ENCODE results near the gene CCT3.
A peak's percentile ranks its signal among the peaks of the same experiment; 100 is the strongest.
"Not testable (repeated sequence)": the region's sequence is repeated elsewhere in the genome, so short reads cannot be mapped to it uniquely, and the experiment has no call there.

Gene CCT3

GRCh38 chr1:156338180-156338976 is at the start of gene CCT3, which contains the start of gene TSACC:
CCT3 (minus strand) TSS chr1:156338292; CDS start chr1:156338184, 108 bp downstream.
TSACC (plus strand) TSS chr1:156338526; CDS start chr1:156339758, 1,232 bp downstream.
- peak; percentile 99 for DNase-seq

- no peak for DNase-seq
Measured at GRCh38 chr1:156387870-156388173, 49.7 kb upstream of the CCT3 start.

- DNase-seq = no peak
Measured at GRCh38 chr1:156386949-156387869, 49.1 kb upstream of the CCT3 start.

- no peak for DNase-seq
Measured at GRCh38 chr1:156386134-156386901, 48.2 kb upstream of the CCT3 start.

- peak; percentile 59 for DNase-seq
Measured at GRCh38 chr1:156385534-156386031, 47.5 kb upstream of the CCT3 start.

GRCh38 chr1:156384658-156385057 is 46.6 kb upstream of the CCT3 start:
- DNase-seq = no peak

- no peak for DNase-seq
Measured at GRCh38 chr1:156384007-156384406, 45.9 kb upstream of the CCT3 start.

- no peak for DNase-seq
Measured at GRCh38 chr1:156383023-156383422, 44.9 kb upstream of the CCT3 start.

GRCh38 chr1:156382561-156382960 is 44.5 kb upstream of the CCT3 start:
- no peak for DNase-seq

GRCh38 chr1:156379420-156380165 is 41.5 kb upstream of the CCT3 start:
- DNase-seq = no peak

GRCh38 chr1:156378557-156378956 is 40.5 kb upstream of the CCT3 start:
- no peak for DNase-seq

GRCh38 chr1:156376958-156377919 is 39.1 kb upstream of the CCT3 start:
- DNase-seq = no peak

GRCh38 chr1:156376146-156376545 is 38.1 kb upstream of the CCT3 start:
- no peak for DNase-seq

- no peak for DNase-seq
Measured at GRCh38 chr1:156373546-156373945, 35.5 kb upstream of the CCT3 start.

- no peak for DNase-seq
Measured at GRCh38 chr1:156372876-156373275, 34.8 kb upstream of the CCT3 start.

- DNase-seq = no peak
Measured at GRCh38 chr1:156372265-156372586, 34.1 kb upstream of the CCT3 start.

GRCh38 chr1:156371553-156372264 is 33.6 kb upstream of the CCT3 start:
- DNase-seq = no peak

GRCh38 chr1:156369685-156370286 is 31.7 kb upstream of the CCT3 start:
- DNase-seq = not testable (repeated sequence)

- DNase-seq = no peak
Measured at GRCh38 chr1:156368889-156369684, 31.0 kb upstream of the CCT3 start, which contains the start of gene RHBG. RHBG (plus strand) TSS chr1:156369211; CDS start chr1:156369250, 39 bp downstream.
